H1 (cell line): Measurements from ENCODE around the gene APOA1. TPM values are rescaled to one million over a fixed set of nuclear protein-coding genes. Genes with fewer than 3 reads are reported as not detected.

ENCODE experiments used
- CTCF ChIA-PET: fragments of 300-600 bp; sonication (Branson Sonifier 250); formaldehyde crosslinking; loops from one replicate; lab custom pipeline; 2021; ENCODE audit not compliant: partially characterized antibody; lab: Charles Lee
- POLR2A ChIA-PET: fragments of 300-600 bp; sonication (Branson Sonifier 250); formaldehyde crosslinking; loops from one replicate; lab custom pipeline; 2021; ENCODE audit warnings: inconsistent platforms; ENCODE audit not compliant: partially characterized antibody; lab: Charles Lee
- DNase-seq, 2 experiments: peaks; one replicate each; pipeline versions ENCODE4 v3.0.0 to v3.0.0-alpha.2; 2010 to 2022; ENCODE audit warnings: low spot score in 2 of 2, low read depth in 1 of 2, mixed read lengths in 1 of 2
- FAIRE-seq: peaks from 2 replicates; lab custom pipeline; 2011; peaks lifted over from hg19 to GRCh38; lab: Jason Lieb, UNC
- H2AFZ ChIP-seq: 2 replicates; pipeline ENCODE4 v1.8.1; 2012; ENCODE audit warnings: low read length, inconsistent platforms
- H2AK5ac ChIP-seq: 2 replicates; pipeline ENCODE4 v1.6.1; 2013; ENCODE audit warnings: low read depth, low read length
- H2BK120ac ChIP-seq: replicated peaks from 2 replicates; pipeline ENCODE3; 2013; ENCODE audit warnings: low read depth, low read length, inconsistent platforms
- H2BK12ac ChIP-seq: 2 replicates; pipeline ENCODE4 v1.6.1; 2013; ENCODE audit warnings: low read depth, low read length
- H2BK15ac ChIP-seq: 2 replicates; pipeline ENCODE4 v1.6.1; 2013; ENCODE audit warnings: low read length
- H2BK20ac ChIP-seq: 2 replicates; pipeline ENCODE4 v1.6.1; 2013; ENCODE audit warnings: low read length
- H2BK5ac ChIP-seq: 2 replicates; pipeline ENCODE4 v1.6.1; 2013; ENCODE audit warnings: low read depth, low read length
- H3K14ac ChIP-seq: 2 replicates; pipeline ENCODE4 v1.6.1; 2013; ENCODE audit warnings: inconsistent platforms; ENCODE audit not compliant: insufficient read length
- H3K18ac ChIP-seq: 2 replicates; pipeline ENCODE4 v1.6.1; 2013; ENCODE audit warnings: low read length; ENCODE audit errors: extremely low read depth
- H3K23ac ChIP-seq: 2 replicates; pipeline ENCODE4 v1.6.1; 2013; ENCODE audit warnings: inconsistent platforms; ENCODE audit not compliant: insufficient read length
- H3K23me2 ChIP-seq: 2 replicates; pipeline ENCODE4 v1.6.1; 2013; ENCODE audit warnings: low read depth, low read length
- H3K27ac ChIP-seq: 2 replicates; pipeline ENCODE4 v1.6.1; 2011; ENCODE audit warnings: low read depth, low read length, inconsistent platforms
- H3K27me3 ChIP-seq, 4 experiments: replicated peaks in 1 of 4; 1 replicate in 1 of 4; 2 replicates in 3 of 4; pipeline versions ENCODE4 v1.6.1 to v1.8.1; 2011 to 2013; ENCODE audit warnings: low read length in 3 of 4, mild to moderate bottlenecking in 3 of 4, inconsistent platforms in 2 of 4, mixed read lengths in 2 of 4, moderate library complexity in 1 of 4; ENCODE audit not compliant: control insufficient read depth in 3 of 4, insufficient read depth in 3 of 4; ENCODE audit errors: extremely low read depth in 1 of 4
- H3K36me3 ChIP-seq, 4 experiments: 2 replicates each; pipeline versions ENCODE4 v1.6.1 to v1.8.1; 2011 to 2013; ENCODE audit warnings: mild to moderate bottlenecking in 4 of 4, low read length in 3 of 4, moderate library complexity in 2 of 4, control low read depth in 1 of 4, inconsistent platforms in 1 of 4; ENCODE audit not compliant: insufficient read depth in 4 of 4, control insufficient read depth in 2 of 4
- H3K4ac ChIP-seq: replicated peaks from 2 replicates; pipeline ENCODE3; 2013; ENCODE audit warnings: low read length, low read depth, mixed read lengths, inconsistent platforms; ENCODE audit not compliant: insufficient read length
- H3K4me1 ChIP-seq, 4 experiments: replicated peaks in 1 of 4; 1 replicate in 1 of 4; 2 replicates in 3 of 4; pipeline versions ENCODE4 v1.6.1 to v1.8.1; 2011 to 2013; ENCODE audit warnings: low read length in 3 of 4, inconsistent platforms in 2 of 4, mixed read lengths in 1 of 4; ENCODE audit not compliant: insufficient read depth in 4 of 4, control insufficient read depth in 3 of 4
- H3K4me2 ChIP-seq, 2 experiments: 2 replicates each; pipeline versions ENCODE4 v1.6.1 to v1.8.1; 2011 to 2013; ENCODE audit warnings: low read depth in 2 of 2, low read length in 2 of 2, control low read depth in 1 of 2, inconsistent platforms in 1 of 2, mild to moderate bottlenecking in 1 of 2; ENCODE audit not compliant: insufficient read depth in 1 of 2
- H3K4me3 ChIP-seq, 4 experiments: fragments of 200-600, 300-600 bp in 1 of 4; sonication (generic), shearing (Covaris generic), sonication (Bioruptor Twin) in 1 of 4; 2 replicates each; pipeline versions ENCODE4 v1.5.1 to v1.8.1; 2011 to 2016; ENCODE audit warnings: low read length in 4 of 4, low read depth in 3 of 4, control low read depth in 2 of 4, inconsistent platforms in 2 of 4, mild to moderate bottlenecking in 2 of 4, mixed read lengths in 1 of 4, moderate library complexity in 1 of 4; ENCODE audit not compliant: insufficient read depth in 2 of 4; ENCODE audit errors: extremely low read depth in 1 of 4
- H3K56ac ChIP-seq: replicated peaks from 2 replicates; pipeline ENCODE3; 2013; ENCODE audit warnings: low read depth, mild to moderate bottlenecking, mixed read lengths, low read length, inconsistent platforms; ENCODE audit not compliant: insufficient read length
- H3K79me1 ChIP-seq: 2 replicates; pipeline ENCODE4 v1.6.1; 2013; ENCODE audit warnings: low read depth, low read length, control low read depth
- H3K79me2 ChIP-seq, 2 experiments: 2 replicates each; pipeline versions ENCODE4 v1.6.1 to v1.8.1; 2012 to 2013; ENCODE audit warnings: low read length in 2 of 2, mild to moderate bottlenecking in 2 of 2, inconsistent platforms in 1 of 2; ENCODE audit not compliant: insufficient read depth in 2 of 2, control insufficient read depth in 1 of 2
- H3K9ac ChIP-seq, 4 experiments: replicated peaks in 1 of 4; 1 replicate in 1 of 4; 2 replicates in 3 of 4; pipeline versions ENCODE4 v1.6.1 to v1.8.1; 2011 to 2013; ENCODE audit warnings: low read depth in 3 of 4, low read length in 3 of 4, control low read depth in 2 of 4, mild to moderate bottlenecking in 2 of 4, moderate library complexity in 2 of 4, inconsistent platforms in 1 of 4; ENCODE audit errors: extremely low read depth in 1 of 4
- H3K9me3 ChIP-seq, 2 experiments: 2 replicates each; pipeline versions ENCODE4 v1.6.1 to v1.8.1; 2012 to 2013; ENCODE audit warnings: mild to moderate bottlenecking in 2 of 2, moderate library complexity in 2 of 2, control low read depth in 1 of 2, inconsistent platforms in 1 of 2, low read depth in 1 of 2, low read length in 1 of 2, mixed read lengths in 1 of 2; ENCODE audit not compliant: insufficient read depth in 2 of 2
- H4K20me1 ChIP-seq, 2 experiments: replicated peaks in 1 of 2; 2 replicates each; pipeline versions ENCODE3 to v1.8.1; 2011 to 2013; ENCODE audit warnings: inconsistent platforms in 2 of 2, low read length in 2 of 2, mild to moderate bottlenecking in 1 of 2; ENCODE audit not compliant: insufficient read depth in 2 of 2, control insufficient read depth in 1 of 2
- H4K5ac ChIP-seq: 2 replicates; pipeline ENCODE4 v1.6.1; 2013; ENCODE audit warnings: low read length, low read depth, mixed read lengths, inconsistent platforms; ENCODE audit not compliant: insufficient read length
- H4K8ac ChIP-seq: 2 replicates; pipeline ENCODE4 v1.8.0; 2013; ENCODE audit warnings: mild to moderate bottlenecking, moderate library complexity, low read length, inconsistent platforms; ENCODE audit not compliant: insufficient read depth; ENCODE audit errors: extremely low read depth
- H4K91ac ChIP-seq: replicated peaks from 2 replicates; pipeline ENCODE3; 2013; ENCODE audit warnings: low read length, mixed read lengths, inconsistent platforms; ENCODE audit not compliant: insufficient read length
- CHD2 ChIP-seq: IDR thresholded peaks from 2 replicates; pipeline ENCODE4 v1.6.1; 2012; ENCODE audit warnings: low read length, improper control_type of control experiment
- HDAC2 ChIP-seq, 2 experiments: fragments of 300-600 bp in 1 of 2; sonication (generic) in 1 of 2; IDR thresholded peaks; 2 replicates each; pipeline ENCODE4 v1.6.1; 2011 to 2012; ENCODE audit warnings: low read depth in 2 of 2, low read length in 2 of 2, mild to moderate bottlenecking in 2 of 2, moderate library complexity in 2 of 2, borderline replicate concordance in 1 of 2, inconsistent platforms in 1 of 2
- KDM5A ChIP-seq: fragments of 200-600 bp; IDR thresholded peaks from 2 replicates; pipeline ENCODE4 v1.7.1; 2012; ENCODE audit warnings: mild to moderate bottlenecking, low read length, inconsistent platforms, mixed read lengths
- NANOG ChIP-seq: IDR thresholded peaks from 2 replicates; pipeline ENCODE4 v1.6.1; 2011; ENCODE audit warnings: low read length, low read depth, mild to moderate bottlenecking, inconsistent platforms; ENCODE audit not compliant: insufficient read depth, poor library complexity, severe bottlenecking
- SP4 ChIP-seq: IDR thresholded peaks from 2 replicates; pipeline ENCODE4 v1.6.1; 2012; ENCODE audit warnings: low read length, inconsistent platforms
- TAF1 ChIP-seq: IDR thresholded peaks from 2 replicates; pipeline ENCODE4 v1.6.1; 2011; ENCODE audit warnings: mild to moderate bottlenecking, low read depth, low read length
- TEAD4 ChIP-seq: IDR thresholded peaks from 2 replicates; pipeline ENCODE4 v1.6.1; 2012; ENCODE audit warnings: low read depth, low read length, inconsistent platforms, mixed read lengths
- WGBS, 2 experiments: shearing (Covaris generic) in 1 of 2; methylation state at CpG; one replicate each; pipeline versions ENCODE4 v1.1.6 to v1.1.7; 2013 to 2015; ENCODE audit warnings: low lambda C conversion rate in 2 of 2, mixed read lengths in 2 of 2, inconsistent platforms in 1 of 2, low coverage in 1 of 2, missing lambda C conversion rate in 1 of 2; ENCODE audit not compliant: insufficient replicate concordance in 2 of 2, insufficient coverage in 1 of 2, insufficient read length in 1 of 2; ENCODE audit errors: extremely low coverage in 1 of 2, missing lambda C conversion rate in 1 of 2; 5-methylcytosine and 5-hydroxymethylcytosine counted together
- polyA plus RNA-seq, 7 experiments: library from polyadenylated mRNA; depleted of rRNA in 3 of 7; stranded (reverse) in 5 of 7; unstranded in 2 of 7; fragments of >200 nt in 5 of 7; fragments of 200-250 nt in 2 of 7; gene quantifications; 1 replicate in 5 of 7; 2 replicates in 1 of 7; 4 replicates in 1 of 7; pipeline versions ENCODE4 v1.2.1 to v1.2.3, GENCODE V29; 2011 to 2013; ENCODE audit warnings: missing spikeins in 2 of 7, mixed read lengths in 2 of 7
- total RNA-seq: library from RNA; stranded (reverse); fragmentation: NEBNext Ultra II Directional; extraction: Animal tissue kit (Norgen Biotek cat#: 25700); gene quantifications from 2 replicates; pipeline ENCODE4 v1.2.1, GENCODE V29; 2021

APOA1 gene
- total and polyA plus RNA-seq, 2 of the 8 experiments (the other 6 are each of a cell fraction or from before 2014, with no cell fraction given), result 0.80 TPM; not detected in 1

DNA sequence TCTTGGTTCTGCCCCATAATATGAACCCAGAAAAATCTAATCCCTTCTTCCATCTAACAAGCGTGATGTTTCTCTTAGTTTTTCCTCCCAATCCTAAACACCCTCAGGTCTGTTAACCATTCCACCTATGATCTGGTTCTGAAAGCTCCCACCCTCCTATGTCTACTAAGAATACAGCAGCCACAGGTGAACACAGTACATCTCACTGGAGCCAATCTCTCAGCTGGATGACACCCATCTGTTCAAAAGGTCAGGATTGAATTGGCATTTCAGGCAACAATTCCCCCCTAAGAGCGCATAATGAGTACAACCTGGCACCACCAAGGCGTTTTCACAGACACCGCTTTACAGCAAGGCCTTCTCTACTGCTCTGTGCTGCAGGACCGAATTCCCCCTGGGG is 19.0 kb upstream of the APOA1 start:
- Histone ChIP-seq H4K5ac (no peak overlapping the region), H3K4me2 (no peak overlapping the region), H3K4ac (no peak overlapping the region), H3K14ac (no peak overlapping the region), H3K18ac (no peak overlapping the region), H2BK120ac (no peak overlapping the region), H3K79me2 (no peaks in the 10 kb centered on the region), H3K23me2 (no peaks in the 10 kb centered on the region), H3K79me1 (no peaks in the 10 kb centered on the region), H2BK12ac (no peak overlapping the region), H3K9ac (no peak overlapping the region), H2AFZ (no peak overlapping the region), H4K91ac (no peak overlapping the region), H3K56ac (no peak overlapping the region), H4K8ac (no peak overlapping the region), H2AK5ac (no peak overlapping the region), H3K36me3 (peaks cover 4 to 32% (median 21%) of the 10 kb centered on the region in 4 experiments; a peak in 7 of 8 replicates), H3K27ac (no peak overlapping the region), H4K20me1 (peaks cover 1 to 5% of the 10 kb centered on the region in 2 experiments), H3K27me3 (no peaks in the 10 kb centered on the region), H3K4me3 (no peak overlapping the region), H3K23ac (no peak overlapping the region)
- WGBS, 2 experiments, result 90% methylated on average over 5 of the region's 5 CpGs; no CpG with 5 or more reads in 1 of the 2 experiments
- CTCF ChIA-PET, result interaction anchor here (0.6 to 1.3 kb wide), 7 partner anchors 16 to 278 kb away, joined by 3 to 8 read pairs (median 4); no protein-coding TSS in a partner anchor
- FAIRE-seq (no peak), DNase-seq (no peak)
- TF ChIP-seq HDAC2 (IDR thresholded peaks at IDR 0.05; ENCODE audit: borderline replicate concordance in 1 of 2, low read depth in 2 of 2, low read length in 2 of 2), result no peak
- no peak for TF ChIP-seq CHD2
- TF ChIP-seq SP4, result no peak
- TF ChIP-seq TEAD4, result no peak
- TF ChIP-seq TAF1, result no peak
- no peak for TF ChIP-seq NANOG
- TF ChIP-seq KDM5A, result no peak
- TF ChIP-seq, all 59 proteins: peak for 0
- POLR2A ChIA-PET, result no interaction called here
- Histone ChIP-seq H3K9me3 (no peaks in the 10 kb centered on the region), H2BK15ac (no peak overlapping the region), H2BK20ac (no peak overlapping the region), H3K4me1 (no peaks in the 10 kb centered on the region), H2BK5ac (no peak overlapping the region)
